HG03521 (cell line): Measurements from ENCODE around the gene CYTH3.
"Not testable (repeated sequence)": the region's sequence is repeated elsewhere in the genome, so short reads cannot be mapped to it uniquely, and the experiment has no call there.

Experiments used
- ATAC-seq: cut with Tn5 transposase; IDR thresholded peaks from one replicate; pipeline ENCODE4 v1.9.1; 2021; ENCODE audit warnings: mild to moderate bottlenecking, moderate library complexity; ENCODE audit not compliant: unreplicated experiment

The CYTH3 gene

GRCh38 chr7:6283391-6284054, 11.1 kb upstream of the CYTH3 start:
- ATAC-seq: not testable (repeated sequence)

GRCh38 chr7:6279937-6280336, 7.5 kb upstream of the CYTH3 start:
- no peak for ATAC-seq

GRCh38 chr7:6279341-6279740, 6.9 kb upstream of the CYTH3 start:
- no peak for ATAC-seq

- ATAC-seq: no peak
These were observed 6.4 kb upstream of the CYTH3 start for GRCh38 chr7:6278749-6279310.

GRCh38 chr7:6277476-6277875, 5.1 kb upstream of the CYTH3 start:
- no peak for ATAC-seq

GRCh38 chr7:6276911-6277408, 4.5 kb upstream of the CYTH3 start:
- no peak for ATAC-seq

GRCh38 chr7:6274743-6275142, 2.3 kb upstream of the CYTH3 start:
- no peak for ATAC-seq

- no peak for ATAC-seq
These were observed 1.6 kb upstream of the CYTH3 start for GRCh38 chr7:6273917-6274630.

- no peak for ATAC-seq
These were observed 985 bp upstream of the CYTH3 start for GRCh38 chr7:6273380-6273837.

GRCh38 chr7:6271694-6272440, 557 bp downstream of the CYTH3 start:
- peak; percentile 13 for ATAC-seq

GRCh38 chr7:6271060-6271658, 1.3 kb downstream of the CYTH3 start:
- ATAC-seq: no peak

- no peak for ATAC-seq
These were observed 2.9 kb downstream of the CYTH3 start for GRCh38 chr7:6269527-6269926.

- no peak for ATAC-seq
These were observed 3.5 kb downstream of the CYTH3 start for GRCh38 chr7:6268907-6269306.

- no peak for ATAC-seq
These were observed 4.2 kb downstream of the CYTH3 start for GRCh38 chr7:6268023-6268900.

GRCh38 chr7:6266699-6267098, 5.7 kb downstream of the CYTH3 start:
- ATAC-seq: no peak

GRCh38 chr7:6262221-6262620, 10.2 kb downstream of the CYTH3 start:
- ATAC-seq: no peak

GRCh38 chr7:6261699-6262098, 10.7 kb downstream of the CYTH3 start:
- ATAC-seq: no peak

GRCh38 chr7:6260291-6261187, 11.9 kb downstream of the CYTH3 start:
- no peak for ATAC-seq

- ATAC-seq: no peak
These were observed 13.2 kb downstream of the CYTH3 start for GRCh38 chr7:6259257-6259656.
